ENCODE results near the gene GAPDH. TPM values are rescaled to one million over a fixed set of nuclear protein-coding genes. Genes with fewer than 3 reads are reported as not detected.

GAPDH gene
- total and polyA plus RNA-seq, 2 donors (not counting 1 experiment from before 2014, with no cell fraction given): 6,255 to 8,983 TPM

GRCh38 chr12:6539707-6540134 lies 5.4 kb downstream of the GAPDH start:
- DNase-seq (ENCODE audit: low read depth in 2 of 2): no peak
- Histone ChIP-seq H3K36me3 (ENCODE audit: control insufficient read depth, insufficient read depth, low read length) (peaks cover 42% of the 10 kb centered on the region), H2AFZ (ENCODE audit: low read length) (no peak overlapping the region), H3K27me3 (ENCODE audit: control insufficient read depth, insufficient read depth, low read length) (no peaks in the 10 kb centered on the region), H4K20me1 (ENCODE audit: control insufficient read depth, extremely low read depth, insufficient read depth, low read length) (no peaks in the 10 kb centered on the region), H3K4me3 (replicated peaks in 1 of 4; ENCODE audit: control extremely low read depth in 1 of 4, insufficient read depth in 1 of 4, low read depth in 3 of 4, low read length in 4 of 4) (no peak overlapping the region), H3K9me3 (ENCODE audit: control insufficient read depth, insufficient read depth, low read depth, low read length) (no peaks in the 10 kb centered on the region), H3K9ac (ENCODE audit: insufficient read depth, low read length) (peak overlapping the region; percentile 16), H3K4me1 (ENCODE audit: control insufficient read depth, extremely low read depth, insufficient read depth, low read length) (peaks cover 19% of the 10 kb centered on the region), H3K4me2 (ENCODE audit: extremely low read depth, insufficient read depth, low read length) (peak overlapping the region; percentile 44), H3K79me2 (ENCODE audit: control insufficient read depth, insufficient read depth, low read length) (peaks cover 50% of the 10 kb centered on the region), H3K27ac (ENCODE audit: insufficient read depth, low read length) (peak overlapping the region; percentile 81)
- no peak for TF ChIP-seq CTCF (conservative IDR thresholded peaks at IDR 0.05 in 1 of 2, IDR thresholded peaks at IDR 0.05 in 1 of 2; ENCODE audit: low read depth in 1 of 2, low read length in 2 of 2)
- TF ChIP-seq EZH2 (IDR thresholded peaks at IDR 0.05; ENCODE audit: low read length, missing control alignments): no peak

- TF ChIP-seq EZH2 (IDR thresholded peaks at IDR 0.05; ENCODE audit: low read length, missing control alignments) (no peak), CTCF (conservative IDR thresholded peaks at IDR 0.05 in 1 of 2, IDR thresholded peaks at IDR 0.05 in 1 of 2; ENCODE audit: low read depth in 1 of 2, low read length in 2 of 2) (no peak)
- H3K27ac ChIP-seq (ENCODE audit: insufficient read depth, low read length): peak overlapping the region; percentile 81
- no peaks in the 10 kb centered on the region for H3K9me3 ChIP-seq (ENCODE audit: control insufficient read depth, insufficient read depth, low read depth, low read length)
- H3K4me2 ChIP-seq (ENCODE audit: extremely low read depth, insufficient read depth, low read length): peak overlapping the region; percentile 44
- H2AFZ ChIP-seq (ENCODE audit: low read length): no peak overlapping the region
- peak; percentile 95 for DNase-seq (ENCODE audit: low read depth in 2 of 2)
- peak overlapping the region in 1 of 4 experiments; percentile 10 for H3K4me3 ChIP-seq (replicated peaks in 1 of 4; ENCODE audit: control extremely low read depth in 1 of 4, insufficient read depth in 1 of 4, low read depth in 3 of 4, low read length in 4 of 4)
- peaks cover 38% of the 10 kb centered on the region for H3K36me3 ChIP-seq (ENCODE audit: control insufficient read depth, insufficient read depth, low read length)
- H3K27me3 ChIP-seq (ENCODE audit: control insufficient read depth, insufficient read depth, low read length): no peaks in the 10 kb centered on the region
- H3K4me1 ChIP-seq (ENCODE audit: control insufficient read depth, extremely low read depth, insufficient read depth, low read length): peaks cover 19% of the 10 kb centered on the region
- peaks cover 44% of the 10 kb centered on the region for H3K79me2 ChIP-seq (ENCODE audit: control insufficient read depth, insufficient read depth, low read length)
- H4K20me1 ChIP-seq (ENCODE audit: control insufficient read depth, extremely low read depth, insufficient read depth, low read length): no peaks in the 10 kb centered on the region
- peak overlapping the region; percentile 16 for H3K9ac ChIP-seq (ENCODE audit: insufficient read depth, low read length)
Observed at GRCh38 chr12:6540181-6540877, 6.0 kb downstream of the GAPDH start.

- peak overlapping the region; percentile 81 for H3K27ac ChIP-seq (ENCODE audit: insufficient read depth, low read length)
- H3K27me3 ChIP-seq (ENCODE audit: control insufficient read depth, insufficient read depth, low read length): no peaks in the 10 kb centered on the region
- H3K79me2 ChIP-seq (ENCODE audit: control insufficient read depth, insufficient read depth, low read length): peaks cover 36% of the 10 kb centered on the region
- H3K36me3 ChIP-seq (ENCODE audit: control insufficient read depth, insufficient read depth, low read length): peaks cover 31% of the 10 kb centered on the region
- no peak overlapping the region for H3K4me2 ChIP-seq (ENCODE audit: extremely low read depth, insufficient read depth, low read length)
- DNase-seq (ENCODE audit: low read depth in 2 of 2): no peak
- H4K20me1 ChIP-seq (ENCODE audit: control insufficient read depth, extremely low read depth, insufficient read depth, low read length): no peaks in the 10 kb centered on the region
- no peaks in the 10 kb centered on the region for H3K9me3 ChIP-seq (ENCODE audit: control insufficient read depth, insufficient read depth, low read depth, low read length)
- peaks cover 15% of the 10 kb centered on the region for H3K4me1 ChIP-seq (ENCODE audit: control insufficient read depth, extremely low read depth, insufficient read depth, low read length)
- TF ChIP-seq CTCF (conservative IDR thresholded peaks at IDR 0.05 in 1 of 2, IDR thresholded peaks at IDR 0.05 in 1 of 2; ENCODE audit: low read depth in 1 of 2, low read length in 2 of 2) (no peak), EZH2 (IDR thresholded peaks at IDR 0.05; ENCODE audit: low read length, missing control alignments) (no peak)
- no peak overlapping the region for H3K4me3 ChIP-seq (replicated peaks in 1 of 4; ENCODE audit: control extremely low read depth in 1 of 4, insufficient read depth in 1 of 4, low read depth in 3 of 4, low read length in 4 of 4)
- H3K9ac ChIP-seq (ENCODE audit: insufficient read depth, low read length): no peak overlapping the region
- no peak overlapping the region for H2AFZ ChIP-seq (ENCODE audit: low read length)
Observed at GRCh38 chr12:6541371-6542165, 7.3 kb downstream of the GAPDH start.

Measured in fibroblast of lung (primary cell).